PC-3 (cell line): ENCODE measurements around the gene HAUS7.

Source experiments
- CTCF ChIP-seq: fragments of 300-600 bp; sonication (generic); conservative IDR thresholded peaks from 2 replicates; pipeline ENCODE4 v1.5.1; 2017; ENCODE audit warnings: antibody characterized with exemption, low read depth, mild to moderate bottlenecking, low read length
- EZH2 ChIP-seq: fragments of 300-600 bp; sonication (generic); IDR thresholded peaks from one replicate; pipeline ENCODE4 v1.6.1; 2017; ENCODE audit warnings: antibody characterized with exemption, mild to moderate bottlenecking, low read length; ENCODE audit not compliant: unreplicated experiment
- EZH2phosphoT487 ChIP-seq: fragments of 300-600 bp; sonication (generic); IDR thresholded peaks from 2 replicates; pipeline ENCODE4 v1.6.1; 2018; ENCODE audit warnings: mild to moderate bottlenecking, antibody characterized with exemption, low read length, borderline replicate concordance

GRCh38 chrX:153446636-153446936, 23.8 kb downstream of the HAUS7 start:
- no peak for TF ChIP-seq CTCF
- no peak for TF ChIP-seq EZH2
- TF ChIP-seq EZH2phosphoT487 = no peak
